LNCAP (cell line): ENCODE results near the gene HS3ST4.

Experiments
- TF ChIP-seq, protein P1 (sequence below): fragments of 450-650 bp; IDR thresholded peaks from 2 replicates; pipeline ENCODE4 v1.5.1; 2017; ENCODE audit warnings: mild to moderate bottlenecking

Gene HS3ST4

DNA sequence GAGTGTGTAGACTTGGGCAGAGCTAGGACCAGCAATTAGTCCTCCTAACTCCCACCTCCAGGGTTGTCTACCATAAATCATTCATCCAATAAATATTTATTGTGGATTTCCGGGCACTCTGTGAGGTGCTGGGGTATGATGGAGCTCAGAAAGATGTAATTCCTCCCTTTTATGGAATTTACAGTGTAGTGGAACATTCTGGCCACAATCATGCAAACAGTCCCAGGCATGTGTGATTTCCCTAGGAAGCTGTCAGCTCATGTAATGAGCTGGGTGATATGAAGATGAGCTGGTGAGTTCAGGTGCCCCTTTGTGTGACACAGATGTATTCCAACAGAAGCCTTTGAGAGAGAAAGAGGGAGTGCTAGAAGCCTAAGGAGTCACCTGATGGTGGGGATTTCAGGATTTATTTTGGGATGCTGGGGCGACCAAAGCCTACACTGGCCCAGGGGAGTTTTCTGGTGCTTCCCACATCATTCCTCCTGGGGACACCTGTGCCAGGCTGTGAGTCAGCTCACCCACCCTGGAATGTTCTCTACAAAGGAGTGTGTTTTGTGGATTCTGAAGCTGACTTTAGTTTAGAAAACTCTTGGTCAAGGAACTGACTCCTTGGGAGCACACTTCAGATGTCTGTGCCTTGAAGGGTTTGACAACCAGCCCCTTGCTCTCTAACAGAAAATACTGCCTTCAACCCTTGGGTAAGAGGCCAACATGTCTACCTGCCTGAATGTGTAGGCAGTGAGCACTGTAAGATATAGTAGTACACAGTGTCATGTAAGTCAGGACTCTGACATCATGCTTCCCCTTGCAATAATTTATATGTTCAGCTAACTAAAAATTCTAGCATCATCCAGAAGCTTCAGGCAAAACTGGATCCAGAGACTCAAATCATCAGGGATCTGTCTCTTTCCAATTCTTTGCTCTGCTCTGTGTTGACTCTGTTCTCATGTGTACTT, 42.9 kb downstream of the HS3ST4 start:
- TF ChIP-seq, protein P1, sequence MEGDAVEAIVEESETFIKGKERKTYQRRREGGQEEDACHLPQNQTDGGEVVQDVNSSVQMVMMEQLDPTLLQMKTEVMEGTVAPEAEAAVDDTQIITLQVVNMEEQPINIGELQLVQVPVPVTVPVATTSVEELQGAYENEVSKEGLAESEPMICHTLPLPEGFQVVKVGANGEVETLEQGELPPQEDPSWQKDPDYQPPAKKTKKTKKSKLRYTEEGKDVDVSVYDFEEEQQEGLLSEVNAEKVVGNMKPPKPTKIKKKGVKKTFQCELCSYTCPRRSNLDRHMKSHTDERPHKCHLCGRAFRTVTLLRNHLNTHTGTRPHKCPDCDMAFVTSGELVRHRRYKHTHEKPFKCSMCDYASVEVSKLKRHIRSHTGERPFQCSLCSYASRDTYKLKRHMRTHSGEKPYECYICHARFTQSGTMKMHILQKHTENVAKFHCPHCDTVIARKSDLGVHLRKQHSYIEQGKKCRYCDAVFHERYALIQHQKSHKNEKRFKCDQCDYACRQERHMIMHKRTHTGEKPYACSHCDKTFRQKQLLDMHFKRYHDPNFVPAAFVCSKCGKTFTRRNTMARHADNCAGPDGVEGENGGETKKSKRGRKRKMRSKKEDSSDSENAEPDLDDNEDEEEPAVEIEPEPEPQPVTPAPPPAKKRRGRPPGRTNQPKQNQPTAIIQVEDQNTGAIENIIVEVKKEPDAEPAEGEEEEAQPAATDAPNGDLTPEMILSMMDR: no peak

DNA sequence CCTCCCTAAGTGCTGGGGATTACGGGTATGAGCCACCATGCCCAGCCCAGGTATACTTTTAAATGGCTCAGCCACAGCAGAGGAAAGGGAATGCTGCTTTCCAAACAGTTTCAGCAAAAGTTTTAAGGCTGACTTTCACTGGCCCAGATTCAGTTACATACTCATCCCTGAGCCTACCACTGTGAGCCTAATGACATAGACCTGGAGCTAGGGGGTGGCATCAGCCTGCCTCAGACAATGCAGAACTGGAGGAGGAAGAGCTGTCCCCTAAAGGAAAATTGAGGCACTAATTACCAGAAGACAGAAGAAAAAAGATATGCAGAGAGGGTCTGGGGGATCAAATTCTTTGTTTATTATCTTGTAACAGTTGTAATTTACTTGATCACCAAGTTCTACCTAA, 43.9 kb downstream of the HS3ST4 start:
- TF ChIP-seq, protein P1: no peak

DNA sequence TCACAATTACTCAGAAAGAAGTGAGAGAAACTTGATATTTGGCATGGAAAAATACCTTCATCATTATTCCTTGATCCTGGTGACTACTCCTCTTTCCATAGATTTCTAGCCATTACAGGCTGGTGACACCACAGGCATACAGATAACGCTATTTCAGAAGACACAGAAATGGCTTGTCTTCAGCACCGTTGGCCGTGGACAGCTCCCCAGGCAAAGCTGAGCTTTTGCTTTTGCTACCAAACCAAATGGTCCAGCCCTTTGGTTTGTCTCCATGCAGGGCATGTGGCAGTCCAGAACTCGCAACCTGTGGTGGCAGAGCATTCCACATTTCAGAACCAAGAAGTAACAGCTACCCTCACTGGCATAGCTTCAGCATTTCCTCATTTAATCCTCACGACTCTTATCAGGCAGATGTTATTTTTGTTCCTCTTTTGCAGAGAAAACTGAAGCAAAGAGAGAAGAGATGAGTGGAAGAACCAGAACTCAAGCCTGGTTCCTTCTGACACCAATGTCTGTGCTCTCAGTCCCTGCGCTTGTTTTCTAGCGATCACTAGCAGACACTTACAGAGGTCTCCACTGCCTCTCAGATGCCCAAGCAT, 55.5 kb downstream of the HS3ST4 start:
- TF ChIP-seq, protein P1: no peak

DNA sequence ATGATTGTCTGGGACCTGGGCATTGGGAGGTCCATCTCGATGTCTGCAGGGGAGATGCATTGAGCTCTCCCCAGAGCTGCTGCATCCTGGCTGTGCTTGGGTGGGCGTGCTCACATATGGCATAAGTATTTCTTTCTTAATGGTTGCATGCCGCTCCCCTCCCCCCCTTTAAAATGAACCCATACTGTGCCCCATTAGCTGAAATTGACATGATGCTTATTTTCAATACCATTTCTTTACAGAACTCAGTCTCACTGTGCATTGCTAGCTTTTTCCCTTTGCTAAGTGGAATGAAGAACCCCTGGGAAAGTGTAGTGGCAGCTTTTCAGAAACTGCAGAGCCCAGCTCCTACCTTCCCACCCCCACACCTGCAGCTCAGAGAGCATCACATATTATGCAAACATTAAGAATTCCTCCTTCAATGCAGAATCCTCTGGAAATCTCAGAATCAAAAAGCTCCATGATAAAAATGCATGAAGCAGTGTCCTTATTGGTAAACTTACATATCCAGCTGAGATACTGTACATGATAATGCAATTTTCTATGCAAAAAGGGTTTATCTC, 56.4 kb downstream of the HS3ST4 start:
- TF ChIP-seq, protein P1: no peak

DNA sequence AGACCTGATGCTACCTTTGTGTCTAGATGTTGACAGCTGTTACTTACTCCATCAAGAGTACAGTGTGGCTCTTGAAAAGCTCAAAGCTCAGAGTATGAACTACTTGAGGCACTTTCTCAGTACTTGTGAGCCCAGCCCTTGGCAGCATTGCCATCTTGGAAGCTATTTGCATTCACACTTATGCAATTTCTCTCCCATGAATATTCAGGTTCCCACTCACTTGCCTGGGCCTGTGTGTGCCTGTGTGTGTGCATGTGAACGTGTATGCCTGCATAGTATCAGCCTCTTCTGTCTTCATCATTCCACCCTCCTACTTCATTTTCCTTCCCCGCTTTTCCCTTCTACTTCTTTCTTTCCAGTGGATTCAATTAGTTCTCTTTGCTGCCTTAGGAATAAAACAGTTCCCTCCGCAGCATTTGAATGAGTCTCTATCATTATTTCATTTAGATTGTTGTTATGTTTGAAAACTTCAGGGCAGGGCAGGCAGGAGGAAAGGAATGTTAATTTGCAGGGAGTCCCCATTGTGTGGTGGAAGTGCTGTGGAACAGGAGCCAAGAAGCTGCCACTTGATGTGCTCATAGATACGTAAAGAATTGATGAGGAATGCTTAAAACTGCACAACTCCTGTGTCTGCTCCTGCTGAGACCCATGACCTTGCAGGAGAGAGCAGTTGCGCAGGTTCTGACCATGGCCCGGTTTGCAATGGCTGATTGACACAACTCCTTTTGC, 58.9 kb downstream of the HS3ST4 start:
- TF ChIP-seq, protein P1: no peak

DNA sequence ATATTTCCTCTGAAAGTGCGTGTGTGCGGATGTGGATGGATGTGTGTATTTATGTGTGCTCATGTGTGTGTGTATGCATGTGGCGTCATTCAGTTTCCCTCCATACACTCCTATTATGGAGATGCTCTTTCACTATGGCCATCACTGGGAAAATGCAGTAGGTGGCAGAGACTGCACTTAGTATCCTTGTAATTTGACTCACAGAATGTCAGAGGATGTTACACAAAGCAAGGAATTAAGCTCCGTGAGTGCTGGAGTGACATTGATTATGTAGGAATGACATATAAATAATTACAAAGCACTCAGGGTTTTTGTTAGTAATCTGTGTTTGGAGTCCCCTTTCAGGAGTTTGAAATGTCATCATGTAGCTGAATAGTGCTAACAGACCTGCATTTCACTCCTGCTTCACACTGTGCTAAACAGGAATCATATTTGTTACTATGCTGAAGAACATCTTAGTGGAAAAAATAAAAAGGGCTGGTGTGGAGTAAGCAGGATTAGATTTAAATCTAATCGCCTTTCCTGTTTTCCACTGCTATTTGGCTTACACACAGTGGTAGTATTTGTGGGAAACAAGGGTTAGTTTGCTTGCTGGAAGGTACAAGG, 59.6 kb downstream of the HS3ST4 start:
- TF ChIP-seq, protein P1: no peak

DNA sequence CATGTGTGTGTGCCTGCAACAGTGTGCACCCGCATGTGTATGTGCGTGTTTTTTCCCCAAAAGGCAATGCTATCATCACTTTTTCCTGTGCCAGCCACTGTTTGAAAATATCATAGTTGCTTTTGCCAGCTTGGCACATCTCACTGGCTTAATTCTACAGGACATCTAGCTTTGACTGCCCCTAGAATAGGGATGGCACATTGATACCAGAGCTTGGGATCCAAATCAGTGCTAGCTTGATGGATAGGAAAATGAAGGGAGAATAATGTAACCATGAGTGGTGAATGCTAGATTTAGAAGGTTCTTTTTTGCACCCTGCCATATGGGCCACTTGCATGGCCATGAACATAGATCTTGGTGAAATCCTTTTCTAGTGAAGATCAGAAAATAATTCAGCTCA, 72.7 kb downstream of the HS3ST4 start:
- TF ChIP-seq, protein P1: no peak
